ENCODE results near the gene PLEKHG2.

The PLEKHG2 gene

DNA sequence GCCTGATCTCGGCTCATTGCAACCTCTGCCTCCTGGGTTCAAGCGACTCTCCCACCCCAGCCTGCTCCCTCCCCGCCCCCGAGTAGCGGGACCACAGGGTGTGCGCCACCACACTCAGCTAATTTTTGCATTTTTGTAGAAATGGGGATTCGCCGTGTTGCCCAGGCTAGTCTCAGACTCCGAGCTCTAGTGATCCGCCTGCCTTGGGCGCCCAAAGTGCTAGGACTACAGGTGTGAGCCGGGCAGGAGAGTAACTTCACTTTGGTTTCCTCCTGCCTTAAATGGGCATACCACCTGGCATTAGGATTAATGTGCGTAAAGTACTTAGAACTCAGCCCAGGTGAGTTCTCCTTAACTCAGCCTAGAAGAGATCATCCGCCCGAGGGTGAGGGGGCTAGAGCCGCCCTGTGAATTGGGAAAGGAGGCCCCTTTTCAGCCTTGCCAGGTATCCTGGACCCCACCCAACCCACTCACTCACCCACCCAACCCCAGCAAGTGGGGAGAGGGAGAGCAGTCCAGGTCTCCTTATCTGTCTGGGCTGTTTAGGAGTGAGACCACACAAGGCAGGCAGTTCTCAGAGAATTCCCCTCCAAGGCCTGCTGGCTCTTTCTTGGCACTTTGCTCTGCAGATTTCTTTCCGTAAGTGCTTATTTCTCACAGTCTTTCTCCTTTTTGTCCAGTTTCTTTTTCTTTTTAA lies 7.1 kb upstream of the PLEKHG2 start:
- DNase-seq (ENCODE audit: low read depth in 1 of 2, low spot score in 1 of 2) = no peak
- TF ChIP-seq JUND (IDR thresholded peaks at IDR 0.05; ENCODE audit: low read depth) = no peak
- in situ Hi-C loops (cut with HindIII; ENCODE audit: low pct_unique_long_range_greater_than_20kb, low sequenced_read_pairs) = no loop called here

DNA sequence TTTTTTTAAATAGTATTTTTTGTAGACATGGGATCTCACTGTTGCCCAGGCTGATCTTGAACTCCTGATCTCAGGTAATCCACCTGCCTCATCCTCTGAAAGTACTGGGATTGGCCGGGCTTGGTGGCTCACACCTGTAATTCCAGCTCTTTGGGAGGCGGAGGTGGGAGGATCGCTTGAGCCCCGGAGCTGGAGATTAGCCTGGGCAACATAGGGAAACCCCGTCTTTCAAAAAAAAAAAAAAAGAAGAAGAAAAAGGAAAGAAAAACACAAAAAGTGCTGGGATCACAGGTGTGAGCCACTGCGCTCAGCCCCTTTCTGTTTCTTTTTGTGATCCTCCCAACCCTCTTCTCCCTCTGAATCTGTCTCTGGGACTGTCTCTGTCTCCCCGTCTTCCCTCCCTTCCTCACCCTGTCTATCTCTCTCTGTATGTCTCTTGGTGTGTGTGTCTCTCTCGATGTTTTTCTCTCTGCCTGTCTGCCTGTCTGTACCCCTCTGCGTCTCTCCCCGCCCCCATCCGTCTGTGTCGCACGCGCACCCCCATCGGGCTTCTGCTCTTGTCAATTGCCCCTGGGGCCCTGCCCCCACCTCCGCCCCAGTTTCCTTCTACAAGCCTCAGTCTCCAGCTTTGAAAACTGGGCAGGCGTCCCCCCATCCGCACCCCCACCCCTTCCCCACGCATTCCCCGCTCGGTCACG lies 6.4 kb upstream of the PLEKHG2 start:
- in situ Hi-C loops (cut with HindIII; ENCODE audit: low pct_unique_long_range_greater_than_20kb, low sequenced_read_pairs) = no loop called here
- TF ChIP-seq JUND (IDR thresholded peaks at IDR 0.05; ENCODE audit: low read depth) = no peak
- peak in 1 of 2 experiments; percentile 39 for DNase-seq (ENCODE audit: low read depth in 1 of 2, low spot score in 1 of 2)

DNA sequence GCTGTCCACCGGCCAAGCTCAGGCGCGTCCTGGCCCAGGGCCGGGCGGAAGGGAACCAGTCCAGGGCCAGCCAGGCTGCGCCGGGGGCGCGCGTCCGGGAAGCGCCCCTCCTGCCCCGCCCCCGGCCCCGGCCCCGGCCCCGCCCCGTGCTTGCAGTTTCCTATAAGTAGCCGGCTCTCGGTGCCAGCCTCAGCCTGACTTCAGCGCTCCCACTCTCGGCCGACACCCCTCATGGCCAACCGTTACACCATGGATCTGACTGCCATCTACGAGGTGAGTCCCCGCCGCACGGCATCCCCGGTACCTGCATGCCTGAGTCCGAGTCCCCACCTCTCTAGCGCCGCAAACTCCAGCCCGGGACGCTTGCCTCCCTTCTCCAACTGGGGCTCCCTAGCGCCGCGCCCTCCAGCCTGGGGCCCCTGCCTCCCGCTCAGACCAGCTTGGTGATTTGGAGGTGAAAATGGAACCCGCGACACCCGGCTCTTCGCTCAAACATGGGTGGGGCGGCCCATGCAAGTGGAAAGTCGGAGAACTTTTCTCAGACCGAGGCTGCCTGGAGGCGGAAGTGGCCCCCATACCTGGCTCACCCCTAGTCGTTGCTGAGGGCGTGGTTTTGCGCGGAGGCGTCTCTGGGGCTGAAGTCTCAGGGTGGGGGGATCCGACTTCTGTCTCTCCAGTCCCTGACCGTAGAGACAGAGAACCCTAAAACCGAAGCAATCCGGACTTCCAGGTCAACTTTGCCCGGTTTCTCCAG lies 5.6 kb upstream of the PLEKHG2 start, which contains the start of gene ZFP36:
Gene ZFP36 (plus strand): TSS at position 192 of the 754 bp plus-strand sequence. CDS start 58 bp downstream, at position 250.
- in situ Hi-C loops (cut with HindIII; ENCODE audit: low pct_unique_long_range_greater_than_20kb, low sequenced_read_pairs) = no loop called here
- peak; percentile 64 to 86 for DNase-seq (ENCODE audit: low read depth in 1 of 2, low spot score in 1 of 2)
- no peak for TF ChIP-seq JUND (IDR thresholded peaks at IDR 0.05; ENCODE audit: low read depth)

DNA sequence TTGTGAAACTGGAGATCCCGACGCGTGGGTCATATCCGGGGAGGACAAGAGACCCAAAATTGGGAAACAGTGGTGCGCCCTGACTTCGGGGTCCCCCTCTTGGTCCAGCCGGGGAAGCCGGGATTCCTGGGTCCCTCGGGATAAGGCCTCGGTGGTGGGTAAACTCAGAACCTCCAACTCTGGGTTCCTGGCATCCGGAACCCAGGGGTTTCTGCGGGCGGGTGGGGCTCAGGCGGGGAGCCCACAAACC lies 5.1 kb upstream of the PLEKHG2 start:
- in situ Hi-C loops (cut with HindIII; ENCODE audit: low pct_unique_long_range_greater_than_20kb, low sequenced_read_pairs) = no loop called here
- TF ChIP-seq JUND (IDR thresholded peaks at IDR 0.05; ENCODE audit: low read depth) = no peak

DNA sequence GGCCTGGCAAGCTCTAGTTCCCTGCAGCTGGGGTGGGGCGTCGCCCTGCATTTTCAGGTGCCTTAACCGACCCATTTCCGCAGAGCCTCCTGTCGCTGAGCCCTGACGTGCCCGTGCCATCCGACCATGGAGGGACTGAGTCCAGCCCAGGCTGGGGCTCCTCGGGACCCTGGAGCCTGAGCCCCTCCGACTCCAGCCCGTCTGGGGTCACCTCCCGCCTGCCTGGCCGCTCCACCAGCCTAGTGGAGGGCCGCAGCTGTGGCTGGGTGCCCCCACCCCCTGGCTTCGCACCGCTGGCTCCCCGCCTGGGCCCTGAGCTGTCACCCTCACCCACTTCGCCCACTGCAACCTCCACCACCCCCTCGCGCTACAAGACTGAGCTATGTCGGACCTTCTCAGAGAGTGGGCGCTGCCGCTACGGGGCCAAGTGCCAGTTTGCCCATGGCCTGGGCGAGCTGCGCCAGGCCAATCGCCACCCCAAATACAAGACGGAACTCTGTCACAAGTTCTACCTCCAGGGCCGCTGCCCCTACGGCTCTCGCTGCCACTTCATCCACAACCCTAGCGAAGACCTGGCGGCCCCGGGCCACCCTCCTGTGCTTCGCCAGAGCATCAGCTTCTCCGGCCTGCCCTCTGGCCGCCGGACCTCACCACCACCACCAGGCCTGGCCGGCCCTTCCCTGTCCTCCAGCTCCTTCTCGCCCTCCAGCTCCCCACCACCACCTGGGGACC lies 4.6 kb upstream of the PLEKHG2 start:
- TF ChIP-seq JUND (IDR thresholded peaks at IDR 0.05; ENCODE audit: low read depth) = no peak
- DNase-seq (ENCODE audit: low read depth in 1 of 2, low spot score in 1 of 2) = peak in 1 of 2 experiments; percentile 79
- in situ Hi-C loops (cut with HindIII; ENCODE audit: low pct_unique_long_range_greater_than_20kb, low sequenced_read_pairs) = no loop called here

More for the DNA sequence above, 5.1 kb upstream of the PLEKHG2 start:
- DNase-seq (ENCODE audit: low read depth in 1 of 2, low spot score in 1 of 2) = no peak

DNA sequence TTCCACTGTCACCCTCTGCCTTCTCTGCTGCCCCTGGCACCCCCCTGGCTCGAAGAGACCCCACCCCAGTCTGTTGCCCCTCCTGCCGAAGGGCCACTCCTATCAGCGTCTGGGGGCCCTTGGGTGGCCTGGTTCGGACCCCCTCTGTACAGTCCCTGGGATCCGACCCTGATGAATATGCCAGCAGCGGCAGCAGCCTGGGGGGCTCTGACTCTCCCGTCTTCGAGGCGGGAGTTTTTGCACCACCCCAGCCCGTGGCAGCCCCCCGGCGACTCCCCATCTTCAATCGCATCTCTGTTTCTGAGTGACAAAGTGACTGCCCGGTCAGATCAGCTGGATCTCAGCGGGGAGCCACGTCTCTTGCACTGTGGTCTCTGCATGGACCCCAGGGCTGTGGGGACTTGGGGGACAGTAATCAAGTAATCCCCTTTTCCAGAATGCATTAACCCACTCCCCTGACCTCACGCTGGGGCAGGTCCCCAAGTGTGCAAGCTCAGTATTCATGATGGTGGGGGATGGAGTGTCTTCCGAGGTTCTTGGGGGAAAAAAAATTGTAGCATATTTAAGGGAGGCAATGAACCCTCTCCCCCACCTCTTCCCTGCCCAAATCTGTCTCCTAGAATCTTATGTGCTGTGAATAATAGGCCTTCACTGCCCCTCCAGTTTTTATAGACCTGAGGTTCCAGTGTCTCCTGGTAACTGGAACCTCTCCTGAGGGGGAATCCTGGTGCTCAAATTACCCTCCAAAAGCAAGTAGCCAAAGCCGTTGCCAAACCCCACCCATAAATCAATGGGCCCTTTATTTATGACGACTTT lies 3.9 kb upstream of the PLEKHG2 start:
- no peak for TF ChIP-seq JUND (IDR thresholded peaks at IDR 0.05; ENCODE audit: low read depth)
- in situ Hi-C loops (cut with HindIII; ENCODE audit: low pct_unique_long_range_greater_than_20kb, low sequenced_read_pairs) = no loop called here
- DNase-seq (ENCODE audit: low read depth in 1 of 2, low spot score in 1 of 2) = peak in 1 of 2 experiments; percentile 56

DNA sequence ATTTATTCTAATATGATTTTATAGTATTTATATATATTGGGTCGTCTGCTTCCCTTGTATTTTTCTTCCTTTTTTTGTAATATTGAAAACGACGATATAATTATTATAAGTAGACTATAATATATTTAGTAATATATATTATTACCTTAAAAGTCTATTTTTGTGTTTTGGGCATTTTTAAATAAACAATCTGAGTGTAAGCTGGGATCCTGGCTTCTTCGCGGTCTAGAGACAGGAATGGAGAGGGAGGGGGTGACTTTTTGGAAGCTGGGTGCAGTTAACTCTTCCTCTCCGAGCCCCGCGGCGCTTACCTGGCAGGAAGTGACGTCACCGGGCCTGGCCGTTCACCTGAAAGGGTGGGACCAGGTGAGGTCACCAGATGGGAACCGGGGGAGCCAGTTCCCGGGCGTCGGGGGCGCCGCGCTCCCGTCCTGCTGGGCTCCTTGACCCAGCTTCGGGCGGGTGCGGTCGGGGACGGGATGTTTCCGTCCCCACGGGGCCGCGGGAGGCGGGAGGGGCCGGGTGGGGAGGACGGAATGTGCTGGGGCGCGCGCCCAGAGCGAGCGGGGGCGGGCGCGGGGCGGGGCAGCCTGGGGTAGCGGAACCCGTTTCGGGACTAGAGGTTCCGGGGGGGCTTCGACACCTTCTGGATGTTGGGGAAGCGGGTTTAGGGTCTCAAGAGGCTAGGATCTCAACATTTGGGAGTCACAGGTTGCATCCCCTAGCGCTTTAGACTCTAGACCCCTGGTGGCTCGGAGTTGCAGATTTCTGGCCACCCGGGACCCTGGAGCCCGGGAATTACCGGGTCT lies 3.1 kb upstream of the PLEKHG2 start:
- TF ChIP-seq JUND (IDR thresholded peaks at IDR 0.05; ENCODE audit: low read depth) = peak; percentile 75; the same call in 1 of the 2 replicates
- in situ Hi-C loops (cut with HindIII; ENCODE audit: low pct_unique_long_range_greater_than_20kb, low sequenced_read_pairs) = no loop called here
- DNase-seq (ENCODE audit: low read depth in 1 of 2, low spot score in 1 of 2) = peak; percentile 80 to 96

DNA sequence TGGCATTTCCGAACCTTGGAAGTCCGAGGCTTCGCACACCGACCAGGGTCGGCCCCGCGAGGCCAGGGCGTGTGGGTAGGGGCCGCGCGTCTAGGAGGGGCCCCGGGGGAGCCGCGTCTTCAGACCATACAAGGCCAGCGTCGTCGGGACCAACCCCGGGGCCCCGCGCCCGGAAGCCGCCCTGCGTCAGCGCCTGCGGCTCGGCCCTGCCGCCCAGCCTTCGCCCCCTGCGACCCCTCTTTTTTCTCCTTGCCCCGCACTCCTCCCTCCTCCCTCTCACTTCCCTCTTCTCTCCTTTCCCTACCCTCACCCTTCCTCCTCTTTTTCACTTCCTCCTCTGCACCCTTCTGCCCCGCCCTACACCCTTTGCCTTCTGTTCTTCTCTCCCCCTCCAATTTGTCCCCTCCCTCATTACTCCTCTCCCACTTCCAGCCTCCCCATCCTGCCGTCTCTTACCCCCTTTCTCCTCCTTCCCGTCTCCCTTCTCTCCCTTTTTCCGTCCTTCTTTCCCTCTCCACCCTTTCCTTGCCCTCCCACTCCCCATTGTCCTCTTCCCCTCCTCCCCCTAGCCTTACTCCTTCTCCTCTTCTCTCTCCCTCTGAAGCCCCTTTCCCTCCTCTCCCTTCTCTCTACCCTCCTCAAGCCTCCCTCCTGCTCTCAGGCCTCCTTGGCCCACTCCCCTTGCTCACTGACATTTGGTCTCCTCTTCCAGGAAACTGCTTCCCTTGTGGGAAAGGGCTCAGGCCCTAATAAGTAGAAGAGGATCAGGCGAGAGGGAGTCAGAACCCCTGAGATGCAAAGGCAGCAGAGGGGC lies 2.2 kb upstream of the PLEKHG2 start:
- in situ Hi-C loops (cut with HindIII; ENCODE audit: low pct_unique_long_range_greater_than_20kb, low sequenced_read_pairs) = no loop called here
- TF ChIP-seq JUND (IDR thresholded peaks at IDR 0.05; ENCODE audit: low read depth) = no peak
- DNase-seq (ENCODE audit: low read depth in 1 of 2, low spot score in 1 of 2) = peak in 1 of 2 experiments; percentile 59

DNA sequence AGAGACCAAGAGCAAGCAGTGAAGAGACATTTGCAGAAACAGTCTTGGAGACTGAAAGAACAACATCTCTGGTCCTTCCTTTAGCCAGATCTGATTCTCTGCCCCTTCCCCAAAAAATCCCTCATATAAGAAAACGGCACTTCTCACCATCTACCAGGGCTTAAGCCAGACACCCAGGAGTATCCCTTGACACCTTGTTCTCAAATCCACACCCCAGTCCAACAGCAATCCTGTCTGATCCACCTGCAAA lies 1.7 kb upstream of the PLEKHG2 start:
- DNase-seq (ENCODE audit: low read depth in 1 of 2, low spot score in 1 of 2) = no peak
- in situ Hi-C loops (cut with HindIII; ENCODE audit: low pct_unique_long_range_greater_than_20kb, low sequenced_read_pairs) = no loop called here
- no peak for TF ChIP-seq JUND (IDR thresholded peaks at IDR 0.05; ENCODE audit: low read depth)

DNA sequence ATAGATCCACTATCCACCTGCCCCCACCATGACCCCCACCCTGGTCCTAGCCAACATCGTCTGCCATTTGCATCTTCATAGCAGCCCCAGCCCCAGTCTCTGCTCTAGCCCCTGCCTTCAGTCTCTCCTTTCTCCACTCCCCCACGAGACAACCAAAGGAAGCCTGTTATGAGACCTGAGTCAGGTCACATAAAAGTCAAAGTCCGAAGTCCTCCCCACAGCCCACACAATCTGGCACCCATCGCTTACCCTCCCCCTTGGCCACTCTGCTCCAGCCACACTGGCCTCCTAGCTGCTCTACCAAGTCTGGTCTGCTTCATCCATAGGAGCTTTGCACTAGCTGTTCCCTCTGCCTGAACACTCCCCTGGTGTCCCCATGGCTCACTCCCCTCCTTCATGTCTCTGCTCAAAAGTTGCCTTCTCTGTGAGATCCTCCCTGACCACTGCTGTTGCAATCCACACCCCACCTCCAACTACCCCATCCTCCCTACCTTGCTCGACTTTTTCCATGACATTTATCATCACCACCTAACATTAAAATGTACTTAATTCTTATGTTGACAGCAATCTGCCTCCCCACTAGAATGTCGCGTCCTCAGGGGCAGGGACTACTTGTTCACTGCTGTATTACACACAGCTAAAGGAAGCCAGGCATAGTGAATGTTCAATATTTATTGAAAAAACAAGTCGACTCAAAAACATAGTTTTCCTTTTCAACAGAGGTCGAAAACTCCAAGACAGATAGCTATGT lies 1.2 kb upstream of the PLEKHG2 start:
- DNase-seq (ENCODE audit: low read depth in 1 of 2, low spot score in 1 of 2) = peak in 1 of 2 experiments; percentile 26
- in situ Hi-C loops (cut with HindIII; ENCODE audit: low pct_unique_long_range_greater_than_20kb, low sequenced_read_pairs) = no loop called here
- TF ChIP-seq JUND (IDR thresholded peaks at IDR 0.05; ENCODE audit: low read depth) = no peak

Data from T47D (cell line).